Measurements from ENCODE around the gene TMEM179.

- TF ChIP-seq CTCF (IDR thresholded peaks at IDR 0.05; ENCODE audit: low read depth, low read length) (no peak), MAX (IDR thresholded peaks at IDR 0.05; ENCODE audit: low read depth, low read length) (peak; percentile 69)
Measured at GRCh38 chr14:104600141-104600643, 4.4 kb downstream of the TMEM179 start.
